Measurements from ENCODE around the gene LYG1. TPM values are rescaled to one million over a fixed set of nuclear protein-coding genes. Genes with fewer than 3 reads are reported as not detected.

The LYG1 gene
- total RNA-seq, 4 donors from 2014 or later: 0.29 to 3.0 (median 1.1) TPM

DNA sequence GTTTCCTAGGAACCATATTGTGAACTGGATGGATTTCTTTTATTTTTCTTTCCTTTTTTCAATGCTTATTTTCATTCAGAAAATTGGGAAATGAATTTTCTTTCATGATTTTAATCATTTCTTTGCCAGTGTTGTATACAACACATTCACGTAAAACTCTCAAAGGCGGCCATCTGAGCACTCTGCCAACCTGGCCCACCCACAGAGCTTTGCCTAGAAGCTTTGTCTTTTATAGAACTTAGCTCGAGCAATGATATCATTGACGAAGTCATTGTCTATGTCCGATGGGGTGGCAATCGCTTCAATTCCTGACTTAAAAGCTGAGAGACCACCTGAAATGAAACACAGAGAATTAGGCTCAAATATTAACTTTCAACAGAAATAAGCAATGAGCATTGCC lies 58.8 kb downstream of the LYG1 start:
- no peak overlapping the region for H3K27ac ChIP-seq
- H3K36me3 ChIP-seq: no peaks in the 10 kb centered on the region
- no peak for DNase-seq
- no peaks in the 10 kb centered on the region for H3K4me1 ChIP-seq
- no peak for TF ChIP-seq POLR2A (IDR thresholded peaks at IDR 0.05)
- TF ChIP-seq, protein P1, sequence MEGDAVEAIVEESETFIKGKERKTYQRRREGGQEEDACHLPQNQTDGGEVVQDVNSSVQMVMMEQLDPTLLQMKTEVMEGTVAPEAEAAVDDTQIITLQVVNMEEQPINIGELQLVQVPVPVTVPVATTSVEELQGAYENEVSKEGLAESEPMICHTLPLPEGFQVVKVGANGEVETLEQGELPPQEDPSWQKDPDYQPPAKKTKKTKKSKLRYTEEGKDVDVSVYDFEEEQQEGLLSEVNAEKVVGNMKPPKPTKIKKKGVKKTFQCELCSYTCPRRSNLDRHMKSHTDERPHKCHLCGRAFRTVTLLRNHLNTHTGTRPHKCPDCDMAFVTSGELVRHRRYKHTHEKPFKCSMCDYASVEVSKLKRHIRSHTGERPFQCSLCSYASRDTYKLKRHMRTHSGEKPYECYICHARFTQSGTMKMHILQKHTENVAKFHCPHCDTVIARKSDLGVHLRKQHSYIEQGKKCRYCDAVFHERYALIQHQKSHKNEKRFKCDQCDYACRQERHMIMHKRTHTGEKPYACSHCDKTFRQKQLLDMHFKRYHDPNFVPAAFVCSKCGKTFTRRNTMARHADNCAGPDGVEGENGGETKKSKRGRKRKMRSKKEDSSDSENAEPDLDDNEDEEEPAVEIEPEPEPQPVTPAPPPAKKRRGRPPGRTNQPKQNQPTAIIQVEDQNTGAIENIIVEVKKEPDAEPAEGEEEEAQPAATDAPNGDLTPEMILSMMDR (IDR thresholded peaks at IDR 0.05): no peak
- H3K9me3 ChIP-seq: no peaks in the 10 kb centered on the region
- intact Hi-C loops (cut with DNase I; ENCODE audit: low total_unique reads): no loop called here
- no peak overlapping the region for H3K4me3 ChIP-seq
- H3K27me3 ChIP-seq: no peaks in the 10 kb centered on the region

DNA sequence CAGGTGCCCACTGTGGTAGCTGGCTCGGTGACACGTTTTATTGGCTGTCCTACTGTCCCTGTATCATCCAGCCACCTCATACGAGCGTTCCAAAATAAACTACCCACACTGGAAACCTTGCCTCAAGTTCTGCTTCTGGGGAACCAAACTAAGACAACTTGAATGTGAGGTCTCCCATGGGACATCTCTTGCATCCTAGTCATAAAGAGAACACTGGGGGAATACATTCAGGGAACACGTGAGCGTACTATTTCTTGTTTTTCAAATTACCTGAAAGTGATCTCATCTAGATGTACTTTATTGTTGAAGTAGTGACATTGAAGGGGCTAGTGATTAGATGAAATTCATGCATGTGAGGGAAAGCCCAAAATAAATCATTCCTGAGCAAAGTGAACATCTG lies 60.6 kb downstream of the LYG1 start:
- Histone ChIP-seq H3K27ac (no peak overlapping the region), H3K9me3 (no peaks in the 10 kb centered on the region), H3K36me3 (no peaks in the 10 kb centered on the region), H3K4me1 (no peaks in the 10 kb centered on the region), H3K27me3 (no peaks in the 10 kb centered on the region), H3K4me3 (no peak overlapping the region)
- intact Hi-C loops (cut with DNase I; ENCODE audit: low total_unique reads): no loop called here
- DNase-seq: no peak
- no peak for TF ChIP-seq POLR2A (IDR thresholded peaks at IDR 0.05)
- TF ChIP-seq, protein P1 (IDR thresholded peaks at IDR 0.05): no peak

DNA sequence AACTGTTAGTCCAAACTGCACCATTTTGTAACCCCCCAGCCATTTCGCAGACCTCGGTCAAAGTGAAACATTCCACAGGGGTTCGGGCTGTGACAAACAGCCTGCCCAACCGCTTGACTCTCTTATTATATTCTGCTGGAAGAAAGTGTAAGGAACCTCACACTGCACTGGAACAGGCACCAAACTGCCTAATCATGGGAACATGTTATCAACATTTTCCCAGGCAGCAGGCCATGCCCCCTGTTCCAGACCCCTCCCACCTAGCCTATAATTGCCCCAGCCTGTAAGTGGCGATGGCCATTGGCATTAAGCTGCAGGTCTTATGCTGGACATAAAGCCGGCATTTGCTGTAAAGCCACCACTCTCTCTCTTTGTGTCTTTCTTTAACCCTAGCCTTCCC lies 62.4 kb downstream of the LYG1 start:
- H3K36me3 ChIP-seq: no peaks in the 10 kb centered on the region

More for the DNA sequence above, 62.4 kb downstream of the LYG1 start:
- H3K9me3 ChIP-seq: no peaks in the 10 kb centered on the region
- no peaks in the 10 kb centered on the region for H3K4me1 ChIP-seq
- intact Hi-C loops (cut with DNase I; ENCODE audit: low total_unique reads): no loop called here
- DNase-seq: no peak
- H3K4me3 ChIP-seq: no peak overlapping the region
- TF ChIP-seq, protein P1 (IDR thresholded peaks at IDR 0.05): no peak
- no peak for TF ChIP-seq POLR2A (IDR thresholded peaks at IDR 0.05)
- no peak overlapping the region for H3K27ac ChIP-seq
- no peaks in the 10 kb centered on the region for H3K27me3 ChIP-seq

Other genes starting within 250 kb of the LYG1 start
- 1 to 10 TPM in 2 of 4 donors, not detected in 2; 1.6 to 2.8 TPM for gene C2orf15, start 159.5 kb downstream of the LYG1 start, total RNA-seq
- 10 to 100 TPM in 3 of 4 donors, 1 to 10 TPM in 1; 5.9 to 22.5 (median 16.2) TPM for gene TSGA10, start 146.3 kb downstream of the LYG1 start, total RNA-seq
- 100 to 1,000 TPM in 1 of 4 donors, 10 to 100 TPM in 2, 1 to 10 TPM in 1; 6.8 to 140 (median 11.0) TPM for gene LIPT1, start 146.2 kb downstream of the LYG1 start, total RNA-seq
- gene MITD1, start 120.1 kb downstream of the LYG1 start, total RNA-seq: 10 to 100 TPM in 3 of 4 donors, 1 to 10 TPM in 1; 6.2 to 41.0 (median 22.7) TPM
- 10 to 100 TPM; 27.2 to 47.7 (median 28.8) TPM for gene MRPL30, start 120.0 kb downstream of the LYG1 start, total RNA-seq
- gene LYG2, start 45.5 kb downstream of the LYG1 start, total RNA-seq: not detected
- 10 to 100 TPM; 31.8 to 75.8 (median 36.2) TPM for gene TXNDC9, start 35.1 kb upstream of the LYG1 start, total RNA-seq
- 10 to 100 TPM; 21.4 to 83.5 (median 33.5) TPM for gene EIF5B, start 36.2 kb upstream of the LYG1 start, total RNA-seq
- 100 to 1,000 TPM in 1 of 4 donors, 10 to 100 TPM in 3; 20.7 to 132 (median 65.4) TPM for gene REV1, start 188.8 kb upstream of the LYG1 start, total RNA-seq

Measured in uterus (tissue), 4 donors.